PC-3 (cell line): ENCODE results near the gene SLC47A1. TPM values are rescaled to one million over a fixed set of nuclear protein-coding genes. Genes with fewer than 3 reads are reported as not detected.

ENCODE experiments used
- ATAC-seq: fragments of 200-7000 bp; cut with Tn5 transposase; 2 replicates; pipeline ENCODE4 v1.9.1; 2020; ENCODE audit warnings: mild to moderate bottlenecking, moderate library complexity
- BruUV-seq: library from RNA; stranded (reverse); fragments of 400-500 nt; replicated peaks from 2 replicates; lab custom pipeline; 2021; lab: Mats Ljungman, UMichigan
- CTCF ChIA-PET: fragments of 300-600 bp; sonication (Branson Sonifier 250); formaldehyde crosslinking; loops from one replicate; lab custom pipeline; 2022; ENCODE audit warnings: antibody characterized with exemption; lab: Charles Lee
- POLR2A ChIA-PET: fragments of 300-600 bp; sonication (Branson Sonifier 250); formaldehyde crosslinking; loops from one replicate; lab custom pipeline; 2022; ENCODE audit warnings: antibody characterized with exemption; ENCODE audit not compliant: unreplicated experiment; lab: Charles Lee
- DNase-seq: peaks from one replicate; pipeline ENCODE4 v3.0.0-alpha.2; 2015
- H2AFZ ChIP-seq: fragments of 300-600 bp; sonication (generic); 2 replicates; pipeline ENCODE4 v1.6.0; 2016; ENCODE audit warnings: antibody characterized with exemption, low read length
- H3F3A ChIP-seq: fragments of 300-600 bp; sonication (generic); one replicate; pipeline ENCODE4 v1.6.0; 2017; ENCODE audit warnings: antibody characterized with exemption, low read length, control low read depth, mild to moderate bottlenecking; ENCODE audit not compliant: unreplicated experiment
- H3K27ac ChIP-seq: fragments of 300-600 bp; sonication (generic); 2 replicates; pipeline ENCODE4 v1.5.1; 2016; ENCODE audit warnings: mild to moderate bottlenecking, low read length
- H3K27me3 ChIP-seq: fragments of 300-600 bp; sonication (generic); 2 replicates; pipeline ENCODE4 v1.6.1; 2016; ENCODE audit warnings: low read length, mixed read lengths
- H3K36me3 ChIP-seq: fragments of 300-600 bp; sonication (generic); 2 replicates; pipeline ENCODE4 v1.6.1; 2016; ENCODE audit warnings: low read depth, mixed run types, low read length, mixed read lengths
- H3K4me1 ChIP-seq: fragments of 300-600 bp; sonication (generic); 2 replicates; pipeline ENCODE4 v1.5.1; 2016; ENCODE audit warnings: low read length; ENCODE audit not compliant: insufficient read depth
- H3K4me2 ChIP-seq: fragments of 300-600 bp; sonication (generic); 2 replicates; pipeline ENCODE4 v1.6.0; 2016; ENCODE audit warnings: low read length
- H3K4me3 ChIP-seq: fragments of 300-600 bp; sonication (generic); 2 replicates; pipeline ENCODE4 v1.5.1; 2016; ENCODE audit warnings: mild to moderate bottlenecking, low read length, mixed read lengths
- H3K79me2 ChIP-seq: fragments of 300-600 bp; sonication (generic); 2 replicates; pipeline ENCODE4 v1.6.1; 2017; ENCODE audit warnings: low read length, mixed read lengths
- H3K9ac ChIP-seq: fragments of 300-600 bp; sonication (generic); 2 replicates; pipeline ENCODE4 v1.6.0; 2016; ENCODE audit warnings: mild to moderate bottlenecking, low read length
- H3K9me2 ChIP-seq: fragments of 300-600 bp; sonication (generic); replicated peaks from 2 replicates; pipeline ENCODE4 v1.6.1; 2016; ENCODE audit warnings: mixed run types, low read length, mixed read lengths
- H3K9me3 ChIP-seq: fragments of 300-600 bp; sonication (generic); 2 replicates; pipeline ENCODE4 v1.6.1; 2016; ENCODE audit warnings: low read length, mixed read lengths
- H4K20me1 ChIP-seq: fragments of 300-600 bp; sonication (generic); 2 replicates; pipeline ENCODE4 v1.6.1; 2016; ENCODE audit warnings: low read length, mixed read lengths
- CTCF ChIP-seq: fragments of 300-600 bp; sonication (generic); conservative IDR thresholded peaks from 2 replicates; pipeline ENCODE4 v1.5.1; 2017; ENCODE audit warnings: antibody characterized with exemption, low read depth, mild to moderate bottlenecking, low read length
- EZH2 ChIP-seq: fragments of 300-600 bp; sonication (generic); IDR thresholded peaks from one replicate; pipeline ENCODE4 v1.6.1; 2017; ENCODE audit warnings: antibody characterized with exemption, mild to moderate bottlenecking, low read length; ENCODE audit not compliant: unreplicated experiment
- EZH2phosphoT487 ChIP-seq: fragments of 300-600 bp; sonication (generic); IDR thresholded peaks from 2 replicates; pipeline ENCODE4 v1.6.1; 2018; ENCODE audit warnings: mild to moderate bottlenecking, antibody characterized with exemption, low read length, borderline replicate concordance
- intact Hi-C: fragments of 100-400 bp; cut with micrococcal nuclease; formaldehyde crosslinking; loops from 2 replicates; pipeline ENCODE4 v1.9.0; 2023
- total RNA-seq: library from RNA; depleted of rRNA; stranded (reverse); fragments of >200 nt; gene quantifications from 2 replicates; pipeline ENCODE4 v1.2.3, GENCODE V29; 2014

The SLC47A1 gene
- total RNA-seq, 1 experiment from 2014 or later: 0.15 TPM

GRCh38 chr17:19538095-19539039 is 4.7 kb downstream of the SLC47A1 start:
- no TSS peak for BruUV-seq
- Histone ChIP-seq H3K4me2 (no peak overlapping the region), H4K20me1 (no peaks in the 10 kb centered on the region), H3K36me3 (no peaks in the 10 kb centered on the region), H3K27me3 (peaks cover 15% of the 10 kb centered on the region), H3K9ac (no peak overlapping the region), H3K4me3 (no peak overlapping the region), H3K79me2 (no peaks in the 10 kb centered on the region), H3K9me2 (no peaks in the 10 kb centered on the region), H3K9me3 (no peaks in the 10 kb centered on the region), H3K4me1 (no peaks in the 10 kb centered on the region), H3K27ac (no peak overlapping the region), H2AFZ (no peak overlapping the region), H3F3A (no peaks in the 10 kb centered on the region)
- ChIA-PET POLR2A (no interaction called here), CTCF (no interaction called here)
- DNase-seq (no peak), ATAC-seq (no peak)
- intact Hi-C loops: no loop called here
- TF ChIP-seq EZH2phosphoT487: no peak
- no peak for TF ChIP-seq CTCF
- no peak for TF ChIP-seq EZH2

- H3K4me2 ChIP-seq: no peak overlapping the region
- no peaks in the 10 kb centered on the region for H3K9me2 ChIP-seq
- no peak overlapping the region for H3K27ac ChIP-seq
- CTCF ChIA-PET: no interaction called here
- H3K79me2 ChIP-seq: no peaks in the 10 kb centered on the region
- H3K9me3 ChIP-seq: no peaks in the 10 kb centered on the region
- H3K4me3 ChIP-seq: no peak overlapping the region
- no peaks in the 10 kb centered on the region for H4K20me1 ChIP-seq
- no peak for ATAC-seq
- H3K4me1 ChIP-seq: no peaks in the 10 kb centered on the region
- TF ChIP-seq EZH2phosphoT487 (no peak), EZH2 (no peak), CTCF (no peak)
- no peak overlapping the region for H2AFZ ChIP-seq
- no peaks in the 10 kb centered on the region for H3F3A ChIP-seq
- DNase-seq: no peak
- no peak overlapping the region for H3K9ac ChIP-seq
- POLR2A ChIA-PET: no interaction called here
- intact Hi-C loops: no loop called here
- H3K27me3 ChIP-seq: peaks cover 9% of the 10 kb centered on the region
- no peaks in the 10 kb centered on the region for H3K36me3 ChIP-seq
- no TSS peak for BruUV-seq
Measured at GRCh38 chr17:19539040-19539399, 5.4 kb downstream of the SLC47A1 start.

GRCh38 chr17:19539841-19540311 is 6.2 kb downstream of the SLC47A1 start:
- H3K36me3 ChIP-seq: no peaks in the 10 kb centered on the region
- no peaks in the 10 kb centered on the region for H4K20me1 ChIP-seq
- no peak overlapping the region for H3K4me2 ChIP-seq
- no peaks in the 10 kb centered on the region for H3F3A ChIP-seq
- no TSS peak for BruUV-seq
- H3K27ac ChIP-seq: no peak overlapping the region
- DNase-seq (no peak), ATAC-seq (no peak)
- H3K4me3 ChIP-seq: no peak overlapping the region
- H3K9me3 ChIP-seq: no peaks in the 10 kb centered on the region
- POLR2A ChIA-PET: no interaction called here
- no peak overlapping the region for H2AFZ ChIP-seq
- H3K4me1 ChIP-seq: no peaks in the 10 kb centered on the region
- no peak overlapping the region for H3K9ac ChIP-seq
- no peaks in the 10 kb centered on the region for H3K9me2 ChIP-seq
- no peaks in the 10 kb centered on the region for H3K79me2 ChIP-seq
- TF ChIP-seq CTCF: no peak
- no peak for TF ChIP-seq EZH2
- TF ChIP-seq EZH2phosphoT487: no peak
- CTCF ChIA-PET: no interaction called here
- intact Hi-C loops: no loop called here
- peaks cover under 1% of the 10 kb centered on the region; the same call in 1 of the 2 replicates for H3K27me3 ChIP-seq
